Stimulated activated CD8-positive, alpha-beta memory T cell treated with anti-CD3 and anti-CD28 coated beads, Interleukin-12 subunit alpha, Interleukin-12 subunit beta, amount 100 ng/mL, for 1 hour (primary cell): Measurements from ENCODE around the gene DCTN1.
A peak's percentile ranks its signal among the peaks of the same experiment; 100 is the strongest.
"Not testable (repeated sequence)": the region's sequence is repeated elsewhere in the genome, so short reads cannot be mapped to it uniquely, and the experiment has no call there.

ENCODE experiments used
- DNase-seq: peaks from one replicate; pipeline ENCODE4 v3.0.0-alpha.2; 2020; ENCODE audit warnings: low read depth

The DCTN1 gene

DNA sequence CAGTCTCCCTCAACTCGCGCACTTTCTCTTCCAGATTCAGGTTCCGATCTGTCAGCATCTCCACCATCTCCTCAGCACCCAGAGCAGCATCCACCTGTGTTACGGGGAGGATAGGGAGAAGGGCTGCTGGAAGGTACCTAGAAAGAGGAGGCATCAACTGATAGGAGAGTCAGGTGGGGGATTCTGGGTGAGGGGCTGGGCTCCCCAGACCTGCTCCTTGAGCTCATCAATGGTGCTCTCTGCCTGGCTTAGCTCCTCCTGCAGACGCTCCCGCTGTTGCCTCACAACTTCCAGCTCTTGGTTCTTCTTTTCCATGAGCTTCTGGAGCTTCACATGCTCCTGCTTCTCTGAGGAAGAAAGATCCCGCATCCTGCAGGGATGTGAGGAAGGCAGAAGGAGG, 10.1 kb downstream of the DCTN1 start:
- no peak for DNase-seq

DNA sequence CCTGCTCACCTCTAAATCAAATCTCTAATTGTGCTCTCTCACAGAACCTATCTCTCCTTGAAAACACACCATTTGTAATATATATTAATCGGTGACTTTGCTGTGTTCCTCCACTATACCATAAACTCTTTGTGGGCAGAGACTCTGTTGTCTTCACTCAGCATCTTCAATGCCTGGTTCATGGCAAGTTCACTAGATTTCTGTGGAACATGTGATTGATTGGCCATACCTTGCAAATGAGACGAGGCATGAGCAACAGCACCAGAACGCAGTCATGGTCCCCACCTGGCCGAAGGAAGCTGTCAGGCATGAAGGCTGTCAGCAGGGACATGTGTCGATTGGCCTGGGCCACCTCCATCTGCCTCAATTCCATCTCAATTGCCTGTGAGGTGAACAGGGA, 11.6 kb downstream of the DCTN1 start:
- no peak for DNase-seq

DNA sequence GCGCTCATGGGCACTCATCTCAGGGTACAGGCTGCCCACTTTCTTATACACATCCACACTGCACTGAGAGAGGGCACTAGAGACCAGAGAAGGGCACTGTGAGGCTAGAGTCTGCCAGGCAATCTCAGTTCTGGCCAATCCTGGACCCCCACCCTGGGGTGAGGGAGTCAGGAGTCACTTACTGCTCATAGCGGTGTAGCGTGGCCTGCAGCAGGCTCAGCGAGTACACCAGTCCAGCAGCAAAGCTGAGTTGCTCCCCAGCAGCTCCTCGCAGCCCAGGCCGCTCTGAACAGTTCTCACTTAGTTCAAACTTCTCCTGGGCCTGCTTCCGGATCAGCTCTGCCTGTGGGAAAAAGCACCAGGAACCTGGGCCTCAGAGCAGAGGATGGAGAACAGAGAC, 12.3 kb downstream of the DCTN1 start:
- DNase-seq: no peak

DNA sequence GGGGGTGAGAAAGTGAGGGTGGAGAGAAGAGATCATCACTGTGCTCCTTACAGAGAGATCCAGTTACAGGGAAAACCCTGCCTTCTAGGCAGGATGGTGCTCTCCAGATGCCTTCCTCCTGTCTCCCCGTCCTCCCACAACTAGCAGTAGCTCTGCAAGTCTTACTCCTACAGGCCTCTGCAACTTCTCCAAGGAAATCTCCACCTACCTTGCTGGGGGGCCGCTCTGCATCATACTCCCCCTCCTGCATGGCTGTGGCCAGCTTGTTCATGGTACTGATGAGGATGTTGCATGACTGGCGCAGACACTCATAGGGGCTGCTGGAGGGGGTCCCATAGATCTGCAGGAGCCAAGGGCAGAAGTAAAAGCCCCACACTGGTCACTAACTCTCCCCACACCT, 14.1 kb downstream of the DCTN1 start:
- no peak for DNase-seq

DNA sequence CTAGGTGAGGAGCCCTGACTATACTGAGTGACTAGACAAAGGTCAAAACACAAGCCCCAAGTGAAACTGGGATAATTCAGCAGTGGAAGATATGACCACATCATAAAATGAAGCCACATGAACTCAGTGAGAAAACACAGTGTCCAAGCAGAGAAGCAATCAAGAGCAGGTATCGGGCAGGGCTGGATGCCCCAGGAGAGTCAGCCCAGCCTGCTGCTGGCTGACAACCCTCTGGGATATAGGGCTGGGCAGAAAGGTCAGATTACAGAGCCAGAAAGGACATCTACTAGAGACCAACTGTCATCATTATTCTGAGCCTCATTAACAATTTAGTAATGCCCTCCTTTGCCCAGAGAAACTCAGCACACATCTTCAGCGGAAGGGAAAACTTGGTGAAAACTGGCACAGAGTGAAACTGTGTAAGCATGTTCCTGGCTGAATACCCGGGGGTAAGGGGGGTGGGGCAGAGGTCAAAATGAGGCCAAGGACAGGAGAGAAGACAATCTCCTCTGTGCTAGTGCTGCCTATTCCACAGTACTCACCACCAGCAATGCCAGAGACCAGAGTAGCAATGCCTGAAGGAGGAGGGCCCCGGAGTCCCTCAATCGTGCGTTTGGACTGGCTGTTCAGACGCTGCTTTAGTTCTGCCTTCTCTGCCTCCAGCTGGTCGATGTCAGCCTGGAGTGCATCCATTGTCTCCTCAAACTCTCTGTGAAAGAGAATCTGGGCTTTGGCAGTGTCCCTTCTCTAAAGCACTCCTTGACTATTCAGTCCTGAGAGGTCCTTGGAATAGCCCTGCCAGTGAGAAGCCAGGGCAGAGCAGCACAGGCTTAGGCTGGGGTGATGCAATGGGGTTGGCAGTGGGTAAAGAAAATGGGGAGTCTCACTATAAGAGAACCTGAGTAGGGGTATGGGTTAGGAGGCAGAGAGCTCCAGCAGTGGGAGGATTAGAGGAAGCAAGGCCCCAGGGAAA, 15.3 kb downstream of the DCTN1 start:
- no peak for DNase-seq

DNA sequence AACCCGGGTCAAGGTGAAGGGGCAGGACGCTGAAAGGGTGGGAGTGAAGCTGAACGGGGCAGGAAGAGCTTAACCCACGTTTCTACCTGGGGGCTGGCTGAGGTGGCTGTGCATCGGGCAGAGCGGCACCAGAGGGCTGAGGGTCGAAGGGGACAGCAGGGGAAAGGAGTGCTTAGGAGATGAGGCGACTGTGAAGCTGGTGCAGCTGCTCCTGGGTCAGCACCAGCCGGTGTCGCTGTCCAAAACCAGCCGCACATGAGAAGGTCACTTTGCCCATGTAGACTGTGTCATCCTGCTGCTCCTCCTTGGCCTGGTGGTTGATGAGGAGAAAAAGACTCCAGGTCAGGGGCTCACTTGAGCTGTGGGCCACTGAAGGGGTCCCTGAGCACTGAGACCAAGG, 18.8 kb downstream of the DCTN1 start:
- DNase-seq: no peak

DNA sequence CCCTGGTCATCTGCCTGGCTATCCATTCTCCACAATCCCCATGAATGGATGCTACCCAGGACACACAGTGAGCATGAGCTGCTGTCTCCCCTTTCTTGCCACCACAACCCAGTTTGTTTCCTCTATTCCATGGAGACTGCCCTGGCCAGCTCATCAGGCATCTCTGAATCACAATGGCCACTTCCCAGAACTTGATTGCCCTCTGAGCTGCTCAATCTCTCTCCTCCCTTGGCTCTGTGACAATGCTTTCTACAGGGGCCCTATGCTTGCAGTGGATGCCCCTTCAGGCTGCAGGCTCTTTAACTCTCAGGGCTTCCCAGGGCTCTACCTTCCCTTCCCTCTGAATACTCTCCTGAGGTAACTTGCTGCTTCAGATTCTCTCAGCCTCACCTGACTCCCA, 22.5 kb downstream of the DCTN1 start:
- DNase-seq: no peak

DNA sequence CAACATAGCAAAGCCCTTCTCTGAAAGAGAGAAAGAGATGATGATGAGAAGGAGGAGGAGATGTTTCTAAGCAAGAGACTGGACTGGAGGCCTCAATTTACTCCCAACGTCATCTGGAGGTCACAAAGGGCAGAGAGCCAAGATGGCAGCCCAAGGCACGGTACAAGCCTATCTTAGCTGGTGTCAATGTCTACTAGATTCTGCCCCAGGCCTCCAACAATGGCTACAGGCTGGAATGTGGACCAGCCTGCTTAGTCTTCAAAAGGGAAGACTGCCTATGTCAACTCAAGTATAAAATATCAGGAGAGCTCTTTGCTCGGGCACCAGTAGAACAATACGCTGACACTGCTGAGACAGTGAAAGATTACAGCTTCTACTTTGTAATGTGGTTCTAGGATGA, 30.2 kb downstream of the DCTN1 start:
- no peak for DNase-seq

DNA sequence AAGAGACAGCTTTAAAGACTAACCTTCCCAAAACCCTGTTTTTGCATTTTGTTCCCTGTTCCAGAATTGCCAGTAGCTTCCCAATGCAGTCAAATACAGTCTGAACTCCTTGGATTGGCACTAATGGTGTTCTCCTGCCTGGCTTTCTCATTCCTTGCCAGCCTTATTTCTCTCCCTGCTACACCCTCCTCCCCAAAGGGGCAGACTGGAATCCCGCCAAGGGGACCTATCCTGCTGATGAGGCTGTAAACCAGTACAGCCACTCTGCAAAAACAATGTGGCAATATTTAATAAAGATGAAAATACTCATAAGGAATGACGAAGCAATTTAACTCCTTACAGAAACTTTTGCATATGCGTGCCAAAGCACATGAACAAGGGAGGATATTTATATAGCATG, 32.4 kb downstream of the DCTN1 start:
- DNase-seq: no peak

DNA sequence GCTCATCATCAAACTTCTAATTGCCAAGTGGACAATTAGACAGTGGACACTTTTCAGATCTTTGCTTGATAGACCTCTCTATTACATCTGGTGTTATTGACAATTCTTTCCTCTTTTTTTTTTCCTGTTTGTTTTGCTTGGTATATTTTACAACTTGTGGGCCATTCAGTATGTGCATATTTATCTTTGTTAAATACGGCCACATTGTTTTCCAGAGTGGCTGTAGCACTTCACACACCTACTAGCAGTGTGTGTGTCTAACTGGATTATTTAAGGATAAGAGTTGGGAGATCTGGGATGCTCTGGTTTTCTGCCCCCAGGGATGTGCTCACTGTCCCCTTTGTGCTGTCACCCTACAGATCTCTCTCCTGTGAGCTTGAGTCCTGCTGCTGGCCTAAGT, 32.8 kb downstream of the DCTN1 start:
- no peak for DNase-seq

DNA sequence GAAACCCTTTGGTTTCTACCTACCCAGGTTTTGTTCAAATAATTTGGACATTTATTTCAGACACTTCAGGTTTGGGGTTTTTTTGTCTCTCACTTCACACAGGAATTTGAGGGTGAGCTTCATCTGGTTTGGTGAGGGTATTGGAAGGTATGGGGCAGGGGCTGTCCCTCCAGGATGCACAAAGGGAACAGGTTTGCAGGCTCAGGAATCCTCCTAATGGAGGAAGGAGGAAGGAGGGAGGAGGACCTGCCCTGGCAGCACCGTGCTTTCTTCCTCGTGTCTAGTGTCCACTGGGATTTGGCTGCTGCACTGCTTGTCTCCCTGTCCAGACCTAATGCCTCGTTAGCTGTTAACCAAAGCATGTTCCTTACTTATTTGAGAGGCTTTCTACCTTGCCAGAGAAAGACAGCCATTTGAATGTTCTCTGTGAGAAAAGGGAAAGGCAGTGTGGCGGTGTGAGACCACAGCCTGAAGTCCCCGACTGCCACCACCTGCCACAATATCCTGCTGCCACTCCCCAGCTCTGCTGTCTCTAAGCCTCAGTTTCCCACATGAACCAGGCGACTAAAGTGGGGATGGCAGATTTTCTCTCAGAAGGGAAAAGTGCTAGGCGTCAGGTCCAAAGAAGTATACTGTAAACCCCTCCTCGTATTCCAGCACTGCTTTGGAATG, 34.7 kb downstream of the DCTN1 start:
- DNase-seq: no peak

DNA sequence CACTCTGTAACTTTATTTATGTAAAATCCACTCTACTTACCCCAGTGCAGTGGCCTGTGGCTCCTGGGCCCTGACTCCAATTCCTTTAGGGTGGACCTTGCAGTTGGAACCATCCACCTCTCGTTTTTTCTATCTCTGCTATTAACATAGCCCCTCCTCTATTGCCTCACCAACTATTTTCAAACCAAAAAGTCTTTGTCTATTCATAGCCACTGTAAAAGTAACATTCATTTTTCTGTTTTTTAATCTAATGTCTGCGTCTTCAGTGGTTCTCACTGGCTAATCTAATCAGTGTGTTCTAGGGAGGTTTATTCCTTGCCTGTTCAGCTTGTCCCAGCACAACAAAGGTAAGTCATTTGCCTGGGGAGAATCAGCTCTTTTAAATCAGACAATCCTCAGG, 36.8 kb downstream of the DCTN1 start, which contains the start of gene SLC4A5:
SLC4A5 (minus strand) TSS at position 101 of the 400 bp plus-strand sequence. CDS start 28,393 bp downstream, outside the sequence.
- no peak for DNase-seq

DNA sequence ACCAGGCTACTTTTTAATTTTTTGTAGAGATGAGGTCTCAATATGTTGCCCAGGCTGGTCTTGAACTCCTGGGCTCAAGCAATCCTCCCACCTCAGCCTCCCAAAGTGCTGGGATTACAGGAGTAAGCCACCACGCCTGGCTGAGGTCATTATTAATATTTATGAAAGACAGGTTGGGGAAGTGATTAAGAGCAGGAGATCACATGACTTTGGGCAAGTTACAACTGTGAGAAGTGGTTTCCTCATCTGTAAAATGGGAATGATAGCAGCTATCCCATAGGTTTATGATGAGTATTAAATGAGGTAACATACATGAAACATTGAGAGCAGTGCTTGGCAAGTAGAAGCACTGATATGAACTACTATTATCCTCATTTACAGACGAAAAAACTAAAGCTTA, 43.9 kb downstream of the DCTN1 start:
- DNase-seq: not testable (repeated sequence)

DNA sequence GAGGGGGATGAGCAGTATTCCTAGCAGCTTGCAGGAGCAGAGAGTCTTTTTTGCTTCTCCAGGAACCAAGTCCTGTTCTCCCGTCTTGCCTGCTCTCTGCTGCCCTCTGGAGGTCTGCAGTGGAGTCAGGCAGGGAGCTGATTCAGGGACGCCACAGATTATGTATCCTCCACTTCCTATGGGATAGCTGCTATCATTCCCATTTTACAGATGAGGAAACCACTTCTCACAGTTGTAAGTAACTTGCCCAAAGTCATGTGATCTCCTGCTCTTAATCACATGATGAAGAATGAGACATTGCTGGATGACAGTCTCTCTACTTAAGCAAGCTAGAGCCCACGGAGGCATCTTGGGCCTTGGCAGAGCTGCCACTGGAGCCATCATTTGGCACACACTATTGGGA, 45.2 kb downstream of the DCTN1 start:
- peak; percentile 54 for DNase-seq

DNA sequence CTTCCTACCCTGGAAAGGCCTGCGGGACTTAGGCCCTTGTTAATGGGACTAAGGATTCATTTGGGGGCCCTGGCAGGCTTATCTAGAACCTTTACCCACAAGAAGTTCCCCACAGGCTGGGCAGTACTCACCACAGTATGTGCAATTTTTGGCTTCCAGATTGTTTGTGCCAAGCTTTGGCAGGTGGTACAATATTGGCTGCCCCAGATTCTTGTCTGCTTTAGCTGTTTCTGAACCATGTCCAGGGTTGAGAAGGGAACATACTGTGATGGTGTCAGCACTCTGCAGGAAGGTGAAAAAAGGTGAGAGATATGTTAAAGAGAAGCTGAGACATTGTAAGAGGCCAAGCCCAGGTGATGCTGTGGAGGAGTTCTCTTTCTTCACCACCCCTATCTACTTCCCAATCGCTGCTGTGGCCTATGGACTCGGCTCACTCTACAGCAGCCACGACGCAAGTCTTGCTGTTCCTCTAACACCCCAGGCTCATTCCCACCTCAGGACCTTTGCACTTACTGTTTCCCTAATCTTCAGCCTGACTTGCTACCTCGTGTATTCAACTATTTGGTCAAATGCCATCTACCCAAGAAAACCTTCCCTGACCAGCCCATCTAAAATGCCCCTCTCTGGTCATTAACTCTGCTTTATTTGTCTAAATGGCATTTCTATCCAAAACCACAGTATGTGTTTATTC, 46.1 kb downstream of the DCTN1 start:
- no peak for DNase-seq

DNA sequence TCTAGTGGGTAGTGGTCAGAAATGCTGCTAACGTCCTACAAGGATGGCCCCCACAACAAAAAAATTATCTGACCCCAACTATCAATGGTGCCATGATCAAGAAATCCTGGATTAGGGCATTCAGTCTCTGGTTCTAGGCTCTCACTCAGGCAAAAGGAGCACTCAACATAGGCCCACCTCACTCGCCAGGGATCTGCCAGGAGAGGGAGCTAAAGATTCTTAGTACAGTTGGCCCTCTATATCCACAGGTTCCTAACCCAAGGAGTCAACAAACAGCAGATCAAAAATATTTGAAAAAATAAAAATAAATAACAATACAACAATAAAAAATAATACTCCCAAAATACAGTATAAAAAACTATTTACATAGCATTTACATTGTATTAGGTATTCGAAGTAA, 46.9 kb downstream of the DCTN1 start:
- no peak for DNase-seq

DNA sequence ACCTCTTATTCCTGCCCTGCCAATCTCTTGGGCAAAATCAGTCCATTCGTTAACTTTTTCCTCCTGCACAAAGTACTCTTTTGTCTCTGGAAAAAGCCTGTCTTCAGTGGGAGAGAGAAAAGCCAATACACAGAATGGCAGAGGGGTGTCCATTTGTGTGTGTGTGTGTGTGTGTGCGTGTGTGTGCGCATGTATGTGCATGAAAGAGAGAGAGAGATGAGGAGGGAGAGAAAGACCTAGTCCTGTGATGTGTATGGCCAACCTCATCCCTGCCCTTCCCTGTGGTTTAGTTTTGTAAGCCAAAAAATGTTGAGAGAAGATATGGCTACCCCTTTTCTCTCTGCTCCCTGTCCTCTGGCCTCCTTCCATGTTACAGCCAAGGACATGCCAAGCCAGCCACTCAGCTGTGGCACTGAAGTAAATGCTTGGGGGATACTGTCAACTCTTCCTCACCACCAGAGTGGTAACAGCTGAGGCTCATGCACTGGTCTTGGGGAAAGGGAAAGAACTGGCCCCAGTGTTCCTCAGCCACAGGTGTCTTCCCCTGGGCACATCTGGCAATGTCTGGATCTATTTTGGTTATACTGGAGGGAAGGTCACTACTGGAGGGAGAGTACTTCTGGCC, 47.4 kb downstream of the DCTN1 start:
- no peak for DNase-seq

DNA sequence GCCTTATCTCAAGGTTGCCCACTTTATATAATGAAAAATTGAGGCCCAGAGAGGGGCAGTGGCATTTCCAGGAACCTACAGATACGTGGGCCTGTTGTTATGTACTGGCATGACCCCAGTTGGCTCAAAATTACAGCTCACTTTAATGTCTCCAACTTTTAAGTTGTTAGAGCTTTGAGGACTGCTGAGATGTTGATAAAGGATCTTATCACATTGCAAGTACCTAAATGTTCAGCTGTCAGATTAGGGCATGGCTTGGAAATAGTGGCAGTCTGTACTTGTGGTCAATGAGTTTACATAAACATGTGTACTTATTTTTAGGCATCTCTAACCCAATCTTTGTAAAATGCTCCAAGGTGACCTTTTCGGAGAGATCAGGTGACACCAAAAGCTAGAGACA, 51.5 kb downstream of the DCTN1 start:
- DNase-seq: no peak

DNA sequence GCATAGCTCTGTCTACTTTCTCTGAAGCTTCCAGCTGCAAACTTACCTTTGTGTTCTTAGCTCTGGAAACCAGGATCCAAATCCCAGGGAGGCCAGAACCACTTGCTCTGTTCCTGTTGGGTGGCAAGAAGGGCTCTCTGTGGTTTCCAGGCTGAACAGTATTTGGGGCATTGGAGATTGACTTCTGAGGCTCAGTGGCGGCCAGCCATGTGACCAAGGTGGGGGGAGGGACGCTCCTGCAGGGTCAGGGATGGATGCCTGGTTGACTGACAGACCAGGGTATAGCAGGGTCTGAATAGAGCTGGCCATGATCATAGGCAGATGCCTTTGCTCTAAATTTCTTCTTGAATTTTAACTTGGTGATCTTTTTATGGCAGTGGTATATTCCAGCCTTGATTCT, 52.0 kb downstream of the DCTN1 start:
- no peak for DNase-seq

DNA sequence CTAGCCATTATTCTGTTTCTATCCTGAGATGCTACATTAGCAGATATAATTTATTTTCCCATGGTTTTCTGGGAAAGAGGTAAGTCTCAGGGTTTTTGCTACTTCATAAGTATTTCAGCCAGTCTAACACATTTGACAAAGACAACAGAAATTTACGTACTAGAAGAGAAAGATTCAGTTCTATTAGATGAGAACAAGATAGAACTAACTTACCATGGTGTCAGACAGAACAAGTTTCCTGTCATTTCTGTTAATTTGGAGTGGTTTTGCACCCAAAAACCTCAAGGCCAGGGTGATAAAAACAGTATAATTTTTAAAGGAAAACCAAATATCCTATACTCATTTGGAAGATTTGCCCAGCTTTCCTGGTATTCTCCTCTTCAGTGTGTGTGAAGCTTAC, 52.5 kb downstream of the DCTN1 start:
- no peak for DNase-seq

DNA sequence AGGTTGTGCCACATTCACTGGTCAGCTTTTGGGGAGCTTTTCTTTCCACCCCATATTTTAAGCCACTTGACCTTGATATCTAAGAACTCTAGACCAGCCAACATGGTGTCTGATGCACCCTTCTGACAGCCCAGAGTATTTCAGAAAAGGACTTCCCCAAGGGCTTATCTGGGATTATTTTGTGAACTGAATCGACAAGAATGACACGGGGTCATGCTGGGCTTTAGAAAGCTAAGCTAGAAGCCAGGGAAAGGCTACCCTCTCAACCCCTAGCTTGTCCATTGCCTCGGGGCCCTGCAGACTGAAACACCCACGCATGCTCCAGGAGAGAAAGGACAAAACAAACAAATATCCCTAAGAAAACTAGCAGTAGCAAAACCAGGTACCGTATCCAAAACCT, 52.9 kb downstream of the DCTN1 start:
- DNase-seq: no peak

DNA sequence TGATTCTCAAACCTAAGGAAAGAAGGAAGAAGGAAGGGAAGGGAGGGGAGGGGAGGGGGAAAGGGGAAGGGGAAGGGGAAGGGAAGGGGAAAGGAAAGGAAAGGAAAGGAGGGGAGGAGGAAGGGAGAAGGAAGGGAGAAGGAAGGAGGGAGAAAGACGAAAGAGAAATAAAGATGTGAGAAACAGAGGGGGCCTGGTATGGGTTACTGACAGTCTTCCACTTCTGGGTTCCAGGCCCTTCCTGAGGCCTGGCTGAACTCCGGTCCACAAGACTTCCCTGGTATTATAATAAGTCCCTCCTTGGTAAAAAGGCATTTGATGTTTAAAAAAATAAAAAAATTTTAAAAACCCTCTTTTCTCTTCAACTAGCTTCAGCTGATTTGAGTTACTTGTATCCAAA, 54.3 kb downstream of the DCTN1 start:
- no peak for DNase-seq
